Muscle of arm (tissue), 12 donors: ENCODE results near the gene HINFP. TPM values are rescaled to one million over a fixed set of nuclear protein-coding genes. Genes with fewer than 3 reads are reported as not detected.
"Not testable (repeated sequence)": the region's sequence is repeated elsewhere in the genome, so short reads cannot be mapped to it uniquely, and the experiment has no call there.

Source experiments
- DNase-seq: peaks from one replicate; pipeline ENCODE4 v3.0.0-alpha.2; 2013
- polyA plus RNA-seq, 12 donors: library from polyadenylated mRNA; unstranded; fragments of 120-200 nt; gene quantifications; one replicate each; pipeline ENCODE4 v1.2.1, GENCODE V29; 2013; ENCODE audit not compliant: insufficient read length in 12 of 12

The HINFP gene
- polyA plus RNA-seq, 12 donors, result 14.1 to 28.4 (median 18.9) TPM; not detected in 1

DNA sequence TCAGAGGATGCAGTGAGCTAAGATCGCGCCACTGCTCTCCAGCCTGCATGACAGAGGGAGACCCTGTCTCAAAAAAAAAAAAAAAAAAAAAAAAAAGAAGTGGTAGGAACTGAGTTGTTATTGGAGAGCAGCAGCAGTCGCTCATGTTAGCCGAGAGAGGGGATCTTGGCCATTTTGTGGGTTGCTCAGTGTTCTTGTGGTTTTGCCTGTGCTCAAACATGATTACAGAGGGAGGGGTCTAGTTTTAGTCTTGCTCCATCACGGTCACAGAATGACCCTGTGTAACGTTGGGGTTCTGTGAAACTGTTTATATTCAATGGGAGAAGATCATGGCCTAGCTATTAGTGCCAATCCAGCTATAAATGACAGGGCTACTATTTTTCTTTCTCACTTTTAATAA lies 21.7 kb upstream of the HINFP start:
- DNase-seq, result no peak

- no peak for DNase-seq
Observed at GRCh38 chr11:119100246-119100970, 21.0 kb upstream of the HINFP start.

GRCh38 chr11:119100994-119101758 lies 20.2 kb upstream of the HINFP start:
- no peak for DNase-seq

GRCh38 chr11:119101759-119102423 lies 19.5 kb upstream of the HINFP start, which contains the start of gene DPAGT1:
DPAGT1 (minus strand) TSS chr11:119101853; CDS start chr11:119101655, 198 bp downstream.
- peak; percentile 95 for DNase-seq

DNA sequence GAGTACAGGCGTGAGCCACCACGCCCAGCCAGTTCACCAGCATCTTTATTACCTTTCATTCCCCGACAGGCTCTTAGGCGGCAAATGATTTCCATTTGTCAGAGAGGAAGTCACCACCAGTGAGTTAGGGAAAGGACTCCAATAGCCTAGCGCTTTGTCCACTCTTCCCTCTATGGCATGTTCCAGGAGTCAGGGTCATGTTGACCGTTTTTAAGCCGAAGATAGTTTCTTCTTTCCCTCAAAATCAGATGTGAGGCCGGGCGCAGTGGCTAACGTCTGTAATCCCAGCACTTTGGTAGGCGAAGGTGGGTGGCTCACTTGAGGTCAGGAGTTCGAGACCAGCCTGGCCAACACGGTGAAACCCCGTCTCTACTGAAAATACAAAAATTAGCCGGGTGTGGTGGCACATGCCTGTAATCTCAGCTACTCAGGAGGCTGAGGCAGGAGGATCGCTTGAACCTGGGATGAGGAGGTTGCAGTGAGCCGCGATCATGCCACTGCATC lies 18.2 kb upstream of the HINFP start:
- DNase-seq, result not testable (repeated sequence)

DNA sequence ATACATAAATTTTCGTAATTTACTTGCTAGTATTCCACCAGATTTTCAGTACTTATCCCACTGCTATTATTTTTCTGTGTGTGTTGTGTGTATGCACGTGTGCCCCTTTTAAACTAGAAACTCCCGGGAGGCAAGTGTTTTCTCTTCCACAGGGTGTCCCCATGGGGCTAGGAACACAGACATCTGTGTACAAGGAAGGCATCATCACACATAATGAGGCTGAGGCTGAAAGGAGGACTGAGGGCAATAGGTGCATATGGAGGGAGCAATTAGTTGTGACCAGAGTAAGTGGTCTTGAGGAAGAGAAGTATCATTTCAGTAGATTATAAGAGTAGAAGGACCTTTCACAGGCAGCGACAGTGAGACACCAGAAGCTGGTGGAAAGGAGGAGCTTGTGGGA lies 17.6 kb upstream of the HINFP start:
- DNase-seq, result no peak

DNA sequence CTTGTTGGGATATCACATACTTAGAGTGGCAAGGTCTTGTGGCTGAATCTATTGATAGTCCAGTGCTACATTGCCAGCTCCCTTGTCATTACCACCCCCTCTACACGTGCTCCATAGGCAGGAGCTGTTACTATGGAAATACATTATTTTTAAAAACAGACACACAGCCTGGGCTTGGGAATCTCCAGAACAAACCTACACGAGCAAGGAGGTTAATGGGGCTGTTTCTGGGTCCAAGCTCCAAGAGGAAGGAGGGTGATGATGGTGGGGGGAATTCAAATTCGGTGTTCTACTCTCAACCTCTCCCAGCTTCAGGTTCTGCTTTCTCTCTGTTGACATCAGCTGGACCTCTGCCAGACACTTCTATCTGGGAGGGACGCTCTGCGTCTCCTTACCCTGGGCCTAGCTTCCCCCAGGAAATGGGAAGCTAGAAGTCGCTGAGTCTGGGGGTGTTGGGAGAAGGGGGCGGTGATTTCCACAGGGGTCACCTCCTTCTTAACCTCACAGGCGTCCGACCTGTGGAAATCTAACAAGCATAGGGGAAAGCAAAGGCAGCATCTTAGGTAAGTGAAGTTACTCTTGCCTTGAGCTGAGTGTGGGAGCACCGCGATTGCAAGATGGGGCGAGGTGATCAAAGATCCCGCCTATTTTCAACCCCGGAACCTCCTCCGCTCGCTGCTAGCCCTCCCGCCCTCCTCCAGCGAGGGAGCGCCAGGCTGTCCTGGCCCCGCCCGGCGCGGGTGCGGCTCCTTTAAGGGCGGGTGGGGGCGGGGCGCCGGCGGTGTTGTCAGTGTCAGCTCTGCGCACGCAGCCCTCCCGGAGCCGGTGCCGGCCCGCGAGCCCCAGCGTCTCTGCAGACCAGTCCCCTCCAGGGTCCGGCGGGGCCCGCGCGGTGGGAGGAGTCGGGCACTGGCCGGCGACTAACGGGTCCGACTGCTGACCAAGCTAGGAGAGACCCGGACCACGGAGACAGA lies 14.5 kb upstream of the HINFP start, which contains the start of gene C2CD2L:
Gene C2CD2L, plus strand, starts transcription at position 781 of the 974 bp plus-strand sequence. CDS start 398 bp downstream, outside the sequence.
- peak; percentile 91 for DNase-seq

DNA sequence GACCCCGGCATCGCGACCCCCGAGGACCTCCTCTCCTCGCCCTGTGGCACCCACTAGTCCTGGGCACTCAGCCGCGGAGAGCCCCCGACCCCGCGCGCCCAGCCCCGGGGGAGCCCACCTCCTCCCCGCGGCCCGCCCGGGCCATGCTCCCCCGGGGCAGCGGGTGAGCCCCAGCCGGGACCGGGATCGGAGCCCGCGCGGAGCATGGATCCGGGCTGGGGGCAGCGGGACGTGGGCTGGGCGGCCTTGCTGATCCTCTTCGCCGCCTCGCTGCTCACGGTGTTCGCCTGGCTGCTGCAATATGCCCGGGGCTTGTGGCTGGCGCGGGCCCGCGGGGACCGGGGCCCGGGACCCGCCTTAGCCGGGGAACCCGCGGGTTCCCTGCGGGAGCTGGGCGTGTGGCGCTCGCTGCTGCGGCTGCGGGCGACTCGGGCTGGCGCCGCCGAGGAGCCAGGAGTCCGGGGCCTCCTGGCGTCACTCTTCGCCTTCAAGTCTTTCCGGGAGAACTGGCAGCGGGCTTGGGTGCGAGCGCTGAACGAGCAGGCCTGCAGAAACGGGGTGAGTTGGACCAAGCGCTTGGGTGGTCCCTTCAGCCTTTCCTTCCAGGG lies 13.7 kb upstream of the HINFP start:
- no peak for DNase-seq

DNA sequence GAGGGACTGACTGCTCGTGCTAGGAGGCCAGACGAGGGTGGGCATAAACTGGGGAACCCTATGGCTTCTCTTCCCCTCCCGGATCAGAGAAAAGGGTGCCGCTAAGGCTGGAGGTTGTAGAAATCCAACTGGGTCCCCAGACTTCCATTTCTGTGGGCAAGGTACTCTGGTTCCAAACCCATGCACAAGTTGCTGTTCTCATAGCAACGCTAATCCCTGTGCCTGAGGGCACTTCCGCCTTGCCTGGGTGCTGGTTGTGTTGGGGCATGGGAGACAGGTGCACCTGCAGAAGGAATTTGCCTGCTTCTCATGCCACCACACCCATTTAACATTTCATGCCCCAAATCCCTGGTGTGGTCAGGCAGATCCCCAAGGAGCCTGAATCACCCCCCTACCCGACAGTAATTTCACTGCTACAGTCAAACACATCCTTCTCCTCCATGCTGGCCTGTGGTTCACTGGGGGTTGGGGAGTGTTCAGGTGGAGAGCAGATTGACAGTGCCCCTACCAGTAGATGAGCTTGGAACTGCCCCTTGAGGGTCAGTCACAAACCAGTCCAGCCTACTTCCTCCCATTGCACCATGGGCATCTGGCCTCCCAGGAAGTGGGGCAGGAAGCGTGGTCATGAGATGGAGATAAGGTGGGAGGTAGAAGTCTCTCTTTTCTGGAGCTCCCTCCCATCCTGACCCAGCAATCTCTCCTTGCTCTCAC lies 13.1 kb upstream of the HINFP start:
- no peak for DNase-seq

- DNase-seq, result no peak
Observed at GRCh38 chr11:119108857-119109221, 12.5 kb upstream of the HINFP start.

- no peak for DNase-seq
Observed at GRCh38 chr11:119109843-119110242, 11.5 kb upstream of the HINFP start.

- DNase-seq, result no peak
Observed at GRCh38 chr11:119110439-119110838, 10.9 kb upstream of the HINFP start.

GRCh38 chr11:119111361-119111925 lies 9.9 kb upstream of the HINFP start:
- DNase-seq, result no peak

DNA sequence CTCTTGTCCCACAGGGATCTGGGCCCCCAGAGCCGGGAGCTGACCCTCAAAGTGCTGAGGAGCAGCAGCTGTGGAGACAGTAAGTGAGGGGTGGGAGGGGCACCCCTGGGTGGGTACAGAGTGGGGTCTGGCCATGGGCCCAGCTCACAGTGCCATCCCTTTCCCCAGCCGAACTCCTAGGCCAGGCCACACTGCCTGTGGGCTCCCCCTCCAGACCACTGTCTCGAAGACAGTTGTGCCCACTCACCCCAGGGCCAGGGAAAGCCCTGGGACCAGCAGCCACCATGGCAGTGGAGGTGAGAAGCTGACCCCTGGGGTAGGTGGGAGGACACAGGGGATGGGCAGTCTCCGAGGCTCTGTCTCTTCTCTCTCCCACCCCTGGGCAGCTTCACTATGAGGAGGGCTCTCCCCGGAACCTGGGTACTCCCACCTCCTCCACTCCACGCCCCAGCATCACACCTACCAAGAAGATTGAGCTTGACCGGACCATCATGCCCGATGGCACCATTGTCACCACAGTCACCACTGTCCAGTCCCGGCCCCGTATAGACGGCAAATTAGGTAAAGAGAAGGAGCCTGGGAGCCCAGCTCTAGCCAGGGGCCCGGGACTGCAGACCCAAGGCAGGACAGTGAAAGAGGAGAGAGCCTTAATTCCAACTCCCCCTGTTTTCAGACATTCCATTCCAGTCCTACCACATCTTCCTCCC lies 8.9 kb upstream of the HINFP start:
- DNase-seq, result no peak

- DNase-seq, result no peak
Observed at GRCh38 chr11:119113716-119114115, 7.7 kb upstream of the HINFP start.

DNA sequence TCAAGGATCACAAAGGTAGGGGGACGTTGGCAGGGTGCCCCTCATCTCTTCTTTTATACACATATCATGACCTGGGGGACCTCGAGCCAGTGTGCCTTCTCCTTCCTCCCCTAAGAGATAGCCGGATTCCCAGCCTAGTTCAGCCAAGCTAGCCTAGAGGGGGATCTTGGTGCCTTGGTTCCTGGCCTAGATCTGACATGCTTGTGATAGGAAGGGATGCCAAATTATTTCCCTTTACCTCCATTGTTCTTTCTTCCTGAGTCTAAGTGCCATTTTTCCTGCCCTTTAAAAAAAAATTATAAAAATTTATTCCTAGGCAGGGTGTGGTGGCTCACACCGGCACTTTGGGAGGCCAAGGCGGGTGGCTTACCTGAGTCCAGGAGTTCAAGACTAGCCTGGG lies 7.0 kb upstream of the HINFP start:
- no peak for DNase-seq

DNA sequence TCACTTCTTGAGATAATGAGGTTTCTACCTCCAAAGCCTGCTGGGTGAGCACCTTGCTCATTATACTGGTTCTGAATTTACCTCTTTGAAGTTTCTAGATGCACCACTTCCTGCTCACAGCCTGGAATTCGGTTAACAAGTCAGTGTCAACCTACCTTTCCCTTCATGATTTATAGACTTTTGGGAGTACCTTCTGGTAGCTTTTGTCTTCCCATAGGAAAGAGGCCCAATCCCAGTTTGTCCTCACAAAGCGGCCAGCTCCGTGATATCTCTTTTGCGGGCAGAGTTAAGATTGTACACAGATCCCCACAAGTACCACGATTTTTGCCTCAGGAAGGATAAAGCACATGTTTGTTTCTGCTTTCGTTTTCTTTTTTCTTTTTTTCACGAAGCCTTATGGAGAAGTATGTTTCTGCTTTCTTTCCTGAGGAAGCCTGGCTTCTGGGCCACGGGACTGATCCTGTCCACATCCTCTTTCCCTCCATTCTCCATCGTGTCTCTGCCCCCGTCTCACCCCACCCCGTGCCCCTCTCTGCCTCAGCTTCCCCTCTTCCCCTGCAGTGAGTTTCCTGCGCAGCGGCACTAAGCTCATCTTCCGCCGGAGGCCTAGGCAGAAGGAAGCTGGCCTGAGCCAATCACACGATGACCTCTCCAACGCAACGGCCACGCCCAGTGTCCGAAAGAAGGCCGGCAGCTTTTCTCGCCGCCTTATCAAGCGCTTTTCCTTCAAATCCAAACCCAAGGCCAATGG lies 5.7 kb upstream of the HINFP start:
- DNase-seq, result no peak

- DNase-seq, result no peak
Observed at GRCh38 chr11:119116235-119116594, 5.2 kb upstream of the HINFP start.
